ENCODE measurements around the gene RSPRY1. TPM values are rescaled to one million over a fixed set of nuclear protein-coding genes. Genes with fewer than 3 reads are reported as not detected.

The RSPRY1 gene
- total RNA-seq, 2 experiments from 2014 or later = 24.5 to 29.4 TPM

DNA sequence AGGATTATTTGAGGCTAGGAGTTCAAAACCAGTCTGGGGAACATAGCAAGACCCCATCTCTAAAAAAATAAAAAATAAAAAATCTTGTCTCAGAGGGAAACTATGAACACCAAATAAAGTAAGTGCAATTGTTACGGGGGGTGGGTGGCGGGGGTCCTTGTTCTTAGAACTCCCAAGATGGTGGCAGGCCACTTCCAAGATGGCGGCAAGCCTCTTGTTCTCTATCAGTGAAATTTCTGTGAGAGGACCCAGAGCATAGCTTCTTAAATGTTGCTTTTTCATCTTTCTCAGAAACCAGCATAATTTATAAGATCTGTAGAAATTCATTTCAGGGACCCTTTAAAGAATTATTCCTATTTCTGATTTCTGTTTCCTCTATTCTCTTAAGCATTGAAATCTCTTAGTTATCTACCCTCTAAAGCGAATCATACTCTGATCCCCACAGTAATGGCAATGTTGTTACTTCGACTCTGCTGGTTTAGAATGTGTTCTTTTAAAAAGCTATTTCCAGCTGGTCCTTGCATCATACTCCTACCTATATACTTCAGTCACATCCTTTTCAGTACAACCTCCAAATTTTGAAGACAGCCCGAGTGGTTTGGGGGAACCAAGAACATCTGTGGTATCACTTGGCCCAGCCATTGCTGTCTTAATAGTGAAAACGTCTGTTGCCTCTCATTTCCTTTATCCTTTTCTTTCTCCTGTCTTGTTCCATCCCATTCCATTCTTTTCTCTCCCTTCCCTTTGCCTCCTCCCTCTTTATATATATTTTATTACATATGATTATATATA lies 16.2 kb downstream of the RSPRY1 start:
- no peaks in the 10 kb centered on the region for H3K27me3 Mint-ChIP-seq
- ATAC-seq (no peak), DNase-seq (no peak)
- intact Hi-C loops (cut with micrococcal nuclease) = no loop called here
- ChIA-PET CTCF (interaction anchor here (1.7 kb wide), 1 partner anchor 12 kb away, joined by 3 read pairs; no protein-coding TSS in a partner anchor), POLR2A (no interaction called here)
- H3K4me1 Mint-ChIP-seq (ENCODE audit: low read depth) = peaks cover 6% of the 10 kb centered on the region
- H3K27ac Mint-ChIP-seq = no peak overlapping the region
- peaks cover 21% of the 10 kb centered on the region for H3K36me3 Mint-ChIP-seq (ENCODE audit: low read depth)
- H3K9me3 Mint-ChIP-seq = no peaks in the 10 kb centered on the region
- no peak overlapping the region for H3K4me3 Mint-ChIP-seq
- TF ChIP-seq, protein P1, sequence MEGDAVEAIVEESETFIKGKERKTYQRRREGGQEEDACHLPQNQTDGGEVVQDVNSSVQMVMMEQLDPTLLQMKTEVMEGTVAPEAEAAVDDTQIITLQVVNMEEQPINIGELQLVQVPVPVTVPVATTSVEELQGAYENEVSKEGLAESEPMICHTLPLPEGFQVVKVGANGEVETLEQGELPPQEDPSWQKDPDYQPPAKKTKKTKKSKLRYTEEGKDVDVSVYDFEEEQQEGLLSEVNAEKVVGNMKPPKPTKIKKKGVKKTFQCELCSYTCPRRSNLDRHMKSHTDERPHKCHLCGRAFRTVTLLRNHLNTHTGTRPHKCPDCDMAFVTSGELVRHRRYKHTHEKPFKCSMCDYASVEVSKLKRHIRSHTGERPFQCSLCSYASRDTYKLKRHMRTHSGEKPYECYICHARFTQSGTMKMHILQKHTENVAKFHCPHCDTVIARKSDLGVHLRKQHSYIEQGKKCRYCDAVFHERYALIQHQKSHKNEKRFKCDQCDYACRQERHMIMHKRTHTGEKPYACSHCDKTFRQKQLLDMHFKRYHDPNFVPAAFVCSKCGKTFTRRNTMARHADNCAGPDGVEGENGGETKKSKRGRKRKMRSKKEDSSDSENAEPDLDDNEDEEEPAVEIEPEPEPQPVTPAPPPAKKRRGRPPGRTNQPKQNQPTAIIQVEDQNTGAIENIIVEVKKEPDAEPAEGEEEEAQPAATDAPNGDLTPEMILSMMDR (IDR thresholded peaks at IDR 0.05) = no peak

DNA sequence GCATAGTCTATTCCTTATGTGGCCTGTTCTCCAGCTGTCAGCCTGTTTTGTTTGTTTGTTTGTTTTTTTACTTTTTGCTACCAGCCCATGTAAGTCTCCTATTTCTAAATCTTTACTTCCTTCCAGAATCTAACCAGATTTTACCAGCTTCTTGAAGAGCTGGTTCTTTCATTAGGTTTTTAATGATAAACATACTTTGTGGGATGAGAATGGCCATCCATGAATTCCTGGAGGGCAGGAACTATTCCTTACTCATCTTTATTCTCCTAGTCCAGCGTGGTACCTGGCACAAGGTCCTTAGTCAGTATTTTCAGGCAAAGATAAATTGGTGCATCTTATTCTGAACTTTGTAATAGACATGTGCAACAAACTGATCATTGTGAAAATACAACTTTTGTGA lies 17.3 kb downstream of the RSPRY1 start:
- peaks cover 28% of the 10 kb centered on the region for H3K36me3 Mint-ChIP-seq (ENCODE audit: low read depth)
- POLR2A ChIA-PET = no interaction called here

DNA sequence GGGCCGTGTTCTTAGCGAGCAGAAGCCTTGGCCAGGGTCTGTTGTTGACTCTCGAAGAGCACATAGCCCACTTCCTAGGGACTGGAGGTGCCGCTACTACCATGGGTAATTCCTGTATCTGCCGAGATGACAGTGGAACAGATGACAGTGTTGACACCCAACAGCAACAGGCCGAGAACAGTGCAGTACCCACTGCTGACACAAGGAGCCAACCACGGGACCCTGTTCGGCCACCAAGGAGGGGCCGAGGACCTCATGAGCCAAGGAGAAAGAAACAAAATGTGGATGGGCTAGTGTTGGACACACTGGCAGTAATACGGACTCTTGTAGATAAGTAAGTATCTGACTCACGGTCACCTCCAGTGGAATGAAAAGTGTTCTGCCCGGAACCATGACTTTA lies 18.5 kb downstream of the RSPRY1 start:
- Mint-ChIP-seq H3K27ac (no peak overlapping the region), H3K4me3 (no peak overlapping the region), H3K9me3 (no peaks in the 10 kb centered on the region), H3K27me3 (no peaks in the 10 kb centered on the region), H3K36me3 (ENCODE audit: low read depth) (peaks cover 34% of the 10 kb centered on the region), H3K4me1 (ENCODE audit: low read depth) (peaks cover 3% of the 10 kb centered on the region)
- TF ChIP-seq, protein P1 (IDR thresholded peaks at IDR 0.05) = no peak
- CTCF ChIA-PET = interaction anchor here (1.0 to 1.3 kb wide), 3 partner anchors 41 to 213 kb away, joined by 3 to 4 read pairs (median 3); no protein-coding TSS in a partner anchor
- ATAC-seq = no peak
- no peak for DNase-seq
- intact Hi-C loops (cut with micrococcal nuclease) = no loop called here
- POLR2A ChIA-PET = interaction anchor here (0.8 to 1.0 kb wide), 2 partner anchors 70 to 273 kb away, joined by 3 read pairs; no protein-coding TSS in a partner anchor

More for the DNA sequence above, 17.3 kb downstream of the RSPRY1 start:
- intact Hi-C loops (cut with micrococcal nuclease) = no loop called here
- peaks cover 6% of the 10 kb centered on the region for H3K4me1 Mint-ChIP-seq (ENCODE audit: low read depth)
- no peak for ATAC-seq
- H3K27me3 Mint-ChIP-seq = no peaks in the 10 kb centered on the region
- no peak overlapping the region for H3K4me3 Mint-ChIP-seq
- CTCF ChIA-PET = interaction anchor here (1.7 kb wide), 1 partner anchor 13 kb away, joined by 3 read pairs; no protein-coding TSS in a partner anchor
- no peak overlapping the region for H3K27ac Mint-ChIP-seq
- TF ChIP-seq, protein P1 (IDR thresholded peaks at IDR 0.05) = no peak
- no peak for DNase-seq
- H3K9me3 Mint-ChIP-seq = no peaks in the 10 kb centered on the region

DNA sequence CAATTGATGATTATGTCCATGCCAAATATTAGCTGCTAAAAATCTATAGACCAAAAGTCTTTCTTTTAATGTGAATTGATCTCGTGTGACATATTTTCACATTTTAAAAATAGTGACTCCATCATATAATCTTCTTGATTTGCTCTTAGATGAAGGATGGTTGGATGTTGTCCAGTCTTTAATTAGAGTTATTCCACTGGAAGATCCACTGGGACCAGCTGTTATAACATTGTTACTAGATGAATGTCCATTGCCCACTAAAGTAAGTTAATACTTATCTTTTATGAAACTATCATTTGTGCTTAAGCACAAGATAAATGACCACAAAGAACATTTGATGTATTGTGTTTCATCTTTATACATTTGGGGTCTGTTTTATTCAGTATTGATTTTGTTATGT lies 22.8 kb downstream of the RSPRY1 start:
- Mint-ChIP-seq H3K4me3 (no peak overlapping the region), H3K4me1 (ENCODE audit: low read depth) (no peaks in the 10 kb centered on the region), H3K27me3 (no peaks in the 10 kb centered on the region), H3K36me3 (ENCODE audit: low read depth) (peaks cover 52% of the 10 kb centered on the region), H3K27ac (no peak overlapping the region), H3K9me3 (no peaks in the 10 kb centered on the region)
- TF ChIP-seq, protein P1 (IDR thresholded peaks at IDR 0.05) = no peak
- ATAC-seq (no peak), DNase-seq (no peak)
- POLR2A ChIA-PET = no interaction called here
- CTCF ChIA-PET = no interaction called here
- intact Hi-C loops (cut with micrococcal nuclease) = no loop called here

DNA sequence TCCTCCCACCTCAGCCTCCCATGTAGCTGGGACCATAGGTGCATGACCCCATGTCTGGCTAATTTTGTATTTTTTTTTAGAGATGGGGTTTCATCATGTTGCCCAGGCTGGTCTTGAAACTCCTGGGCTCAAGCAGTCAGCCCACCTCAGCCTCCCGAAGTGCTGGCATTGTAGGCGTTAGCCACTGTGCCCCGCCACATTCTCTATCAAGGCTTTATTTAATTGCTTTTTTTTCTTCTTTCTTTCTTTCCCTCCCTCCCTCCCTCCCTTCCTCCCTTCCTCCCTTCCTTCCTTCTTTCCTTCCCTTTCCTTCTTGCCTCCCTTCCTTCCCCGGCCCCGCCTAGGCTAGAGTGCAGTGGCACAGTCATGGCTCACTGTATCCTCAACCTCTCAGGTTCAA lies 23.7 kb downstream of the RSPRY1 start:
- CTCF ChIA-PET = no interaction called here
- Mint-ChIP-seq H3K4me1 (ENCODE audit: low read depth) (no peaks in the 10 kb centered on the region), H3K36me3 (ENCODE audit: low read depth) (peaks cover 57% of the 10 kb centered on the region), H3K27me3 (no peaks in the 10 kb centered on the region), H3K9me3 (peaks cover under 1% of the 10 kb centered on the region), H3K27ac (no peak overlapping the region), H3K4me3 (no peak overlapping the region)
- intact Hi-C loops (cut with micrococcal nuclease) = no loop called here
- POLR2A ChIA-PET = no interaction called here
- DNase-seq (no peak), ATAC-seq (no peak)
- TF ChIP-seq, protein P1 (IDR thresholded peaks at IDR 0.05) = no peak
